ENCODE measurements around the gene GPSM1. TPM values are rescaled to one million over a fixed set of nuclear protein-coding genes. Genes with fewer than 3 reads are reported as not detected.

Gene GPSM1, protein sequence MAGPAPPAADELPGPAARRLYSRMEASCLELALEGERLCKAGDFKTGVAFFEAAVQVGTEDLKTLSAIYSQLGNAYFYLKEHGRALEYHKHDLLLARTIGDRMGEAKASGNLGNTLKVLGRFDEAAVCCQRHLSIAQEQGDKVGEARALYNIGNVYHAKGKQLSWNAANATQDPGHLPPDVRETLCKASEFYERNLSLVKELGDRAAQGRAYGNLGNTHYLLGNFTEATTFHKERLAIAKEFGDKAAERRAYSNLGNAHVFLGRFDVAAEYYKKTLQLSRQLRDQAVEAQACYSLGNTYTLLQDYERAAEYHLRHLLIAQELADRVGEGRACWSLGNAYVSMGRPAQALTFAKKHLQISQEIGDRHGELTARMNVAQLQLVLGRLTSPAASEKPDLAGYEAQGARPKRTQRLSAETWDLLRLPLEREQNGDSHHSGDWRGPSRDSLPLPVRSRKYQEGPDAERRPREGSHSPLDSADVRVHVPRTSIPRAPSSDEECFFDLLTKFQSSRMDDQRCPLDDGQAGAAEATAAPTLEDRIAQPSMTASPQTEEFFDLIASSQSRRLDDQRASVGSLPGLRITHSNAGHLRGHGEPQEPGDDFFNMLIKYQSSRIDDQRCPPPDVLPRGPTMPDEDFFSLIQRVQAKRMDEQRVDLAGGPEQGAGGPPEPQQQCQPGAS
- 54.8 and 72.5 TPM in 2 replicates for total RNA-seq

DNA sequence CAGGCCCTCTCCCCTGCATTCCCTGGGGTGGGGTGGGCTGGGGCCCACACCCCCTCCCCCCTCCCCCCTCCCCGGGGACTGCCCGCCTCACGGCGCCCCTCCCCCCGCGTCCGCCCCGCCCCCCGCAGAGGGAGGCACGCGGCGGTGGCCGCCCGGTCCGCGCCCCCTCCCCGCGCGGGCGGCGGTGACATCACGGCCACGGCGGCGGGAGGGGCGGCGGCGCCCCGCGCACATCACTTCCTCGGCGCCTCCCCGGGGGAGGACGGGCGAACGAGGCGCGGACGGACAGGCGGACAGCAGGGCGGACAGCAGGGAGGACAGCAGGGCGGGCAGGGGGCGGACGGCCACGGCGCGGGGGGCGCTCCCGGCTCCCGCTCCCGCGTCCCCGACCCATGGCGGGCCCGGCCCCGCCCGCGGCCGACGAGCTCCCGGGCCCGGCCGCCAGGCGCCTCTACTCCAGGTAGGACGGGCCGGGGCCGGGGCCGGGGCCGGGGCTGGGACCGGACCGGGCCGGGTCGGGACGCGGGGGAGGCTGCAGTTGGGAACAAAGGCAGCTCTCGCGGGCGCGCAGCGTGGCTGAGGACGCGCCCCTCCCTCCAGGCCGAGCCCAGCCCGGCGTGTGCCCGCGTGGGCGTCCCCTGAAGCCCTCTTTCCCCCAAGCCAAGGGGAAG lies at the start of gene GPSM1:
TSS of gene GPSM1 (plus strand) at position 236 of the 671 bp plus-strand sequence. CDS start at position 393, 157 bp downstream.
- peak; percentile 66 for DNase-seq (ENCODE audit: low read depth)
- TF ChIP-seq, protein P1, sequence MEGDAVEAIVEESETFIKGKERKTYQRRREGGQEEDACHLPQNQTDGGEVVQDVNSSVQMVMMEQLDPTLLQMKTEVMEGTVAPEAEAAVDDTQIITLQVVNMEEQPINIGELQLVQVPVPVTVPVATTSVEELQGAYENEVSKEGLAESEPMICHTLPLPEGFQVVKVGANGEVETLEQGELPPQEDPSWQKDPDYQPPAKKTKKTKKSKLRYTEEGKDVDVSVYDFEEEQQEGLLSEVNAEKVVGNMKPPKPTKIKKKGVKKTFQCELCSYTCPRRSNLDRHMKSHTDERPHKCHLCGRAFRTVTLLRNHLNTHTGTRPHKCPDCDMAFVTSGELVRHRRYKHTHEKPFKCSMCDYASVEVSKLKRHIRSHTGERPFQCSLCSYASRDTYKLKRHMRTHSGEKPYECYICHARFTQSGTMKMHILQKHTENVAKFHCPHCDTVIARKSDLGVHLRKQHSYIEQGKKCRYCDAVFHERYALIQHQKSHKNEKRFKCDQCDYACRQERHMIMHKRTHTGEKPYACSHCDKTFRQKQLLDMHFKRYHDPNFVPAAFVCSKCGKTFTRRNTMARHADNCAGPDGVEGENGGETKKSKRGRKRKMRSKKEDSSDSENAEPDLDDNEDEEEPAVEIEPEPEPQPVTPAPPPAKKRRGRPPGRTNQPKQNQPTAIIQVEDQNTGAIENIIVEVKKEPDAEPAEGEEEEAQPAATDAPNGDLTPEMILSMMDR (IDR thresholded peaks at IDR 0.05; ENCODE audit: insufficient read depth, low read depth, low read length), result no peak

DNA sequence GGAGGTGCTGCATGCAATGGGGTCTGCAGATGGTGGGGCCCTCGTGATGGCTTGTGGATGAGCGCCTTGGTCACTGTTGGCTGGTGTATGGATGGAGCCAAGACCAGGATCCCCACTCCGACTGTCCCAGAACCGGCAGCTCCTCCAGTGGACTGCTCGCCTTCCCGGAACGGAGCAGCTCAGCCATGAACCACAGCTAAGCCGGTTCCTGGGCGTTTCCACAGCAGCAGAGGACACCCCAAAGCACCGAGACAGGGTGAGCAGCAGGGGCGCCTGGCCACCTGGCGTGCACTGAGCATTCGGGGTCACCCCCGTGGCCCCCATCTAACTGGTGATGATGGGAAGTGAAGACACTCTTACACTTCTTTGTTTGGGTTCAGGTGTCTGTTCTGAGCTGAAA lies 49.6 kb upstream of the GPSM1 start:
- TF ChIP-seq, protein P1 (IDR thresholded peaks at IDR 0.05; ENCODE audit: insufficient read depth, low read depth, low read length), result no peak
- H3K4me3 ChIP-seq (ENCODE audit: low read depth, low read length), result no peak overlapping the region
- no peak for DNase-seq (ENCODE audit: low read depth)

More for the DNA sequence above, at the start of gene GPSM1:
- peak within 1 kb of the TSS; percentile 76 for H3K4me3 ChIP-seq (ENCODE audit: low read depth, low read length)

DNA sequence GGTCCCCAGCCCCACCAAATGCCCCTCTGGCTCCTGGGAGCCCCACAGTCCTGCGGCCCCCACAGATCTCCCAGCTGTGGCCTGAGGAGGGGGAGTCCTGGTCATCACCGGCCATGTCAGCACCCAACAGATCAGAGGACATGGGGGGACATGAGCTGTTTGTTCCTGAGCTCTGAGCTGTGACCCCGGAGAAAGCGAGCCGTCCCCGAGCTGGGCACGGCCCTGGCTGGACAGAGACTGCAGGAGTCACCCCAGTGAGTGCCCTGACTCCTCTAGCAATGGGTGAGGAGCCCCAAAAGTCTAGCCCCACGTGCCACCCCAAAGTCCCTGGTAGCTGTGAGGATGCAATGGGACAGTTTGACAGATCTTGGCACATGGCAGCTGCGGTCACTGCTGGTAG lies 49.1 kb upstream of the GPSM1 start:
- TF ChIP-seq, protein P1 (IDR thresholded peaks at IDR 0.05; ENCODE audit: insufficient read depth, low read depth, low read length), result no peak
- DNase-seq (ENCODE audit: low read depth), result no peak
- H3K4me3 ChIP-seq (ENCODE audit: low read depth, low read length), result no peak overlapping the region

DNA sequence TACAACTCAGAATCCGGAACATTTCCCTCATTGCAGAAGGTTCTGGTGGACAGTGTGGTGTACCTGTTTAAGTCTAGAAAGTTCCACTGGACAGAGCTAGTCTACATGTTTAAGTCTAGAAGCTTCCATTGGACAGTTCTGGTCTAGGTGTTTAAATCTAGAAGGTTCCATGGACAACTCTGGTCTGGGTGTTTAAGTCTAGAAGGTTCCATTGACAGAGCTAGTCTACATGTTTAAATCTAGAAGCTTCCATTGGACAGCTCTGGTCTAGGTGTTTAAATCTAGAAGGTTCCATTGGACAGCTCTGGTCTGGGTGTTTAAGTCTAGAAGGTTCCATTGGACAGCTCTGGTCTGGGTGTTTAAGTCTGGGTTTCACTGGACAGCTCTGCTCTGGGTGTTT lies 48.4 kb upstream of the GPSM1 start:
- DNase-seq (ENCODE audit: low read depth), result no peak
- TF ChIP-seq, protein P1 (IDR thresholded peaks at IDR 0.05; ENCODE audit: insufficient read depth, low read depth, low read length), result no peak
- no peak overlapping the region for H3K4me3 ChIP-seq (ENCODE audit: low read depth, low read length)

DNA sequence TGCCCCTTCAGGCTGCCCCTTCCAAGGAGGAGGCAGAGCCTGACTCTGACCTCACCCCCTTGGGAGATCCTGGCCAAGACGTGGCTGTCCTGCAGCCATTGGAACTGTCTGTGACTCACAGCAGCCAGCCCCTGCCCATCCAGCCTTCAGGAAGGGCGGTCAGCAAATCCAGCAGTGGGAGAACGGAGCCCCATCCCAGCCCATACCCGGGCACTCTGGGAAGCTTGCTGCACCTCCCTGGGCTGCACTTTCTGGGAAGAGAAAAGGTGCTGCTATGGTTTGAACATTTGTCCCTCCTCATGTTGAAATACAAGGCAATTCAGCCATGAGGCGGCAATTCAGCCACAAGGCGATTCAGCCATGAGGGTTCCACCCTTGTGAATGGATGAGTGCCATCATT lies 47.9 kb upstream of the GPSM1 start:
- DNase-seq (ENCODE audit: low read depth), result no peak
- TF ChIP-seq, protein P1 (IDR thresholded peaks at IDR 0.05; ENCODE audit: insufficient read depth, low read depth, low read length), result no peak
- no peak overlapping the region for H3K4me3 ChIP-seq (ENCODE audit: low read depth, low read length)

DNA sequence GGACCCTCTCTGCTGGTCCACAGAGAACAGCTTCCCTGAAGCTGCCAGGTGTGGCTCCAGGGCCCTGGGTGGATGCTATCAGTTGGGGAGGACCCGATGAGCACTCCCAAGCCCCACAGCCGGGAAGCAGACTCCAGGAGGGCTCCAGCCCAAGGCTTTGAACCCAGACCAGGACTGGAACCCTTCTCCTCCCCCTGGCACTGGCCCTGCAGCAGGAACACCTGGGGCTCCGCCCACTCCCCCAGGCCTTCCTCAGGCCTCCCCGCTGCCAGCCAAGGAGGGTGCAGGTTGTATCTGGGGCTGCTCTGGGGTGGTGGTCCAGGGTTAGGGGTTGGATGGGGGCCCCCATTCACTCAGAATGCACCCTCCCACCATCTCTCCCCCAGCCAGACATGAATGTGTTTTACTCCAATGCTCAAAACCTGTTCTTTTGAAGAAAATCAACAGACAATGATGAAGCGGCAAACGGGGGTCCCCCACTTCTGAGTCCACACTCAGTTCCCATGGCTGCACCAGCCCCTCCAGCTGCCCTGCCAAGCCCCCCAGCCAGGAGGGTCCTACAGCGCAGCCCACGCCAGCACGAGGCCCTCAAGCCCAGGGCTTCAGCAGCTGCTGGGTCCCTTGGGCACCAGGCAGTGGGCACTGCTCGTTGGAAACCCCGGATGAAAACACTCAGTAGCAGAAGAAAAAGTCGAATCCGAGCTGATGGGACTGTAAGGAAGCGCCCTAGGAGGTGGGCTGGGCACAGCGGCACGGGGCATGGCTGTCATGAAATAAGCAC lies 46.6 kb upstream of the GPSM1 start:
- DNase-seq (ENCODE audit: low read depth), result no peak
- TF ChIP-seq, protein P1 (IDR thresholded peaks at IDR 0.05; ENCODE audit: insufficient read depth, low read depth, low read length), result no peak
- no peak overlapping the region for H3K4me3 ChIP-seq (ENCODE audit: low read depth, low read length)
